GM18519 (cell line): Measurements from ENCODE around the gene ATF3.

Experiments
- ATAC-seq: cut with Tn5 transposase; IDR thresholded peaks from one replicate; pipeline ENCODE4 v1.9.1; 2021; ENCODE audit warnings: mild to moderate bottlenecking, moderate library complexity; ENCODE audit not compliant: unreplicated experiment, low FRiP score

The ATF3 gene

DNA sequence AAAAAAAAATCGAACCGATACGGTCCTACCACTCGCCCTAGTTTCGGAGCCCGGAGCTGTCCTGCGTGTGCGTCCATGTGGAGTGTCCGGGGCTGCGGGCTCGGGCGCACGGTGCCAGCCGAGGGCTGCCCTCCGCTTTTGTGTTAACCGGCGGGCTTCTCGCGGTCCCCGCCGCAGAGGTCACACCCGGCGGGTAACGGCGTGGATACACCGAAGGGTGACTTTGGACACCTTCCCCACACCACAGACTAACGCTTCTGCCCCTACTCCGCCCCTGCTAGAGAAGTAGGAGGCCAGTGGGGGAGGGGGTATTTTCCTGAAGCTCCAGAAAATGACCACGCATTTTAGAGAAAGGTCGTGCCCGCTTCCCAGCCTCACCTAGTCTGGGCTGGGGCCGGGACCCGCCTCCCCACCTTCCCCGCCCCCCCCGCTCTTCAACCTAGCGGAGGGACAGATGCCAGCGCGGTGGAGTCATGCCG, 609 bp upstream of the ATF3 start:
- ATAC-seq, result no peak

DNA sequence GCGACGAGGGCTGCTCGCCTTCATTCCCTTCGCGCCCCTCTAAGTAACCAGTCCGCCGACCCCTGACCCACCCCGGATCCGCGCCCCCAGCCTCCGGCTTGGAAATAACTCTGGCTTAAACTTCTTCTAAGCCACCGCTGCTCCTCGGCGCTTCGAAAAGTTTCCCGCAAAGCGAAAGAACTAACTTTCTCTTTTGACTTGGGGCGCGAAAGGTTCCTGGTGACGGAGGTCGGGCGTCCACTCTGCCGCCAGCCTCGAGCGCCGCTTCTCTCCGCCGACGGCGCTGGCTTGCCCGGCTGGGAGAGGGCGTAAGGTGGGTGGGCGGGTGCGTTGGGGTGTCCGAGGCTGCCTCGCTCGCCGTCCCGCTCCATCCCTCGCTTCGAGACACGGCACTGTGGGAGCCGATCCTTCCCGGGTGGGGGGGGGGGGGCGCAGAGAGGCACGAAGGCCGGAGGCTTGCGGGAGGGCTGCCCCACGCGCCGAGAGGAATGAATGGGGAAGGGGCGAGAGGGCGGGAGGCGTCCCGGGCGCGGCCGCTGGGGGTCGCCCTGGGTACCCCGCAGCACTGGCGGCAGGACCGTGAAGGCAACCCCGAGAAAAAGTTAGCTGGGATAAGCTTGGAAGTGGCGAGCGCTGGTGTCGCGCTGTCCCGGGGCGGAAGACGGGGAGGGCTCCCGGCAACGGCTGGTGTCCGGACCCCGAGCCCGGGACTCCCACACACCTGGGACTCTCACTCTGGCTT, 569 bp downstream of the ATF3 start:
- peak; percentile 1 for ATAC-seq

DNA sequence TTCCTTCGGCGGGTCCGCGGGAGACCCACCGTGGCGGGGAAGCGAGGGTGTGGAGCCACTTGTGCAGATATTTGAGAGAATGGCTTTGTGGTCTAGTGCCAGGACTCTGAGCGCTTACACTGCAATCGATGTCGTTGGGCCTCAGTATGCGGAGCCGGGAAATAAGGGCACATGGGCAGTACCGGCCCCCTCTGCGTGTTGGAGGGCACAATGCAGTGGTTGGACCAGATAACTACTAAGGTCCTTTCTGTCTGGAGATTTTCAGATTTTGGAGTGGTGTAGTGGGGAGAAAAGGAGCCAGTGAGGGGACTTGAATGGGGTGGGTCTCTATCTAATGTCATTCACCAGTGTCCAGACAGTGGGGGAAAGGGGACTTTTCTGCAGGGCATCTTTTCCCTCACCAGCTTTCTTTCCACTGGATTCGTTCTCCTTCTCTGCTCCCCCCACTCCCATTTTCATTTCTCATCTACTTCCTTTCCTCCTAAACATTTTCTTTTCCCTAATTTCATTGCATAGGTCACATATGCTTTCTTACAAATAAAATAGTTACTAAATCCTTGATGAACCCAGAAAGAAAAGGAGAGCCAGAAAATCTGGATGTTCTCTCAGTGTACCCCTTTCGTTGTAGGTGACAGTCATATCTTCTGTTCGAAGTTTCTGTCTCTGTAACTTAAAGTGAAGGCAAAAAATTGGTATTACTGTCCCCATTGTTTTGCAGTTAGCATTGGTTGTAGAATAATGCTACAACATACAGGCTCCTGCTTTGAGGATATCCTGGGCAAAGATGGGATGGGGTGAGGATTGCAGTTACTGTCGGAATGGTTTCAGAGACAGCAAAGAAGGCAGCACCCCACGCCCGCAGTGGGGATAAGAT, 1.4 kb downstream of the ATF3 start:
- ATAC-seq, result no peak

DNA sequence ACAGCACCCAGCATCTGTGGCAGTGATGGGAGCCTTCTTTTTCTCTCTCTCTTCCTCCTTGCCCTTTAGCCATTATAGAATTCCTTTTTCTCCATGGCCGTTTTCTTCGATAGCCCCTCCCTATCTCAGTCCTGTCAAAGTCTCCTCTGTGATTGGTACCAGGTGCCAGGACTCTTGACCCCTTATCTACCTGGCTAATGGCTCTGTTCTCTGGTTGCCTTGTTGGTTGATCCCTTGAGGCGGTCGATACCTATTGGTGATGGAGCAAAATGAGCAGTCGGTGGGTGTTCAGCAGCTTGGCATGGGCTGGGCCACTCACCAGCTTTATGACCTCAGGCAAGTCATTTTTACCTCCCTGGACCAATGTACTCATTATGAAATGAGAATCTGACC, 2.0 kb downstream of the ATF3 start:
- no peak for ATAC-seq

DNA sequence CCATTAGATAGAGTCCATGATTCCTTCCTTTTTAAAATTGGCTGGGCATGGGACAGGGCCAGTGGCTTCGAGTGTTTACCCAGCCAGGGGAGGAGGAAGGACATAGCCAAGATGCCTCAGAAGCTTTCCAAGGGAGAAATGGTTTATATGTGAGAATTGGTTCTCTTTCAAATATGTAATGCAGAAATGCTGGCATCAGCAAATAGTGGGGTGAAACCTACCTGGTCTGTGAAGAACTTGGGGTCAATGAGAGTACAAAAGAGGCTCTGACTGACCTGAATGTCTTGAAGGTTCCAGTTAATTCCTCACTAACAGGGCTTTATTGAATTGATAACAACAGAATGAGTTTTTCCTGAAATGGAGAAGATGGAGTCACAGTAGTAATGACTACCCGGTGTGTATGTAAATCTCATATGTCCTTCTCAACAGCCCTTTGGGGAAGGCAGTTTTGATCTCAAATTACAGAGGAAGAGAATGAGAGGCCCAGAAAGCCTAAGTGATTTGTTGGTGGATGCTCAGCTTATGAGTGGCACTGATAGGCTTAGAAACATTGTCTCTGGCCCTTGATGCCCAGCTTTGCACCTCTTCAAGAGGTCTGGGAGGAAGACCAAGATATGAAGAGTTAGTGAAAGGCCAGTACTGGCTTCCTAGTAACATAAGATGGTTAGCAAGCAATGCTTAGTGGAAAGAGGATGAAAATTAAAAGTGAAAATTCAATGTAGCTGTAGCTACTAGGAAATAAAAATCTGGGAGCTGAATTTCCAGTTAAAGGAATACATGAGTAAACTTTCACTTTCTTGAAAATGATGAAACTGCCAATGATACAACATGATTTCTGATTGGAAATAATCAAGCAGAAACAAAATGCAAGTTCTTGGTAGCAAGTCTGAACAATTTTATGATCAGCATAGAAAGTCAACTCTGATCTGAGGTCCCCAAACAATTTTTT, 2.7 kb downstream of the ATF3 start:
- ATAC-seq, result no peak

DNA sequence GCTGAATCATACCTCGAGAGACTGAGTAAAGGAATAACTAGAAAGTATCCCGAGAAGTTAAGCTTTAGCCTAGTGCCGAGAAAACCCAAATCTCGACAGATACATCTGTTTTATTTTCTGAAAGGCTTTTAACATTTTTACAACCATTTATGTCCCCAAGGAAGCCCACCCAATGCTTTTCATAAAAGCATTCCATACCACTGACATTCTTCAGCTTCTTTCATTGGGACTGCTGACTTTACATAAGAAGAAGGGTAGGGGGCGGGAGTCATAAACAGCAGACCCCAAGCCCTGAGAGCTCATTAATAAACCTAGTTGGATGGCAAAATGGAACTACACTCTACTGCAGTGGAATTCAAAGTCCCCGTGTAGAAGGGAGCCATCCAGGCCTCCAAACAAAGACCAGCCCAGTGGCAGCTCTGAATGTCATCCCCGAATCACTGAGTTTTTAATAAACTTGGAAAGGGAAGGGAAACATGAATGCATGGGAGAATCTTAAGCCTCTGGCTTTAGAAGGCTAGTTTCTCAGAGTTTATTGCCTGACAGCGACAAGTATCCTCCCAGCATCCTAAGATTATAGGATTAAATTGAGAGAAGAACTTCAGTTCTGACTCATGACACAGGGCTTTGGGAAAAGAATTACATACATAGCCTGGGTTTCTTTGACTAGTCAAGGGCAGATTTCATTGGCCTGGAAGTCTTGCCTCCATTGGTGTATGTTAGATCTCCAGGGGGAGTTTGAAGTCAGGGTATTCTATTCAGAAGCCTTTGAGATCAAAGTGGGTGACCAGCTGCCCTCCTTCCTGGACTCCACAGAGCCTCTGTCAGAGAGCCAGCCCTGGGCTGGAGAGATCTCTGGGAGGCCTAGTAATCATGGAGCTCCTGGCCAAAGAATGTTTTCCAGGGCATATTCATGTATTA, 3.7 kb downstream of the ATF3 start:
- ATAC-seq, result no peak

DNA sequence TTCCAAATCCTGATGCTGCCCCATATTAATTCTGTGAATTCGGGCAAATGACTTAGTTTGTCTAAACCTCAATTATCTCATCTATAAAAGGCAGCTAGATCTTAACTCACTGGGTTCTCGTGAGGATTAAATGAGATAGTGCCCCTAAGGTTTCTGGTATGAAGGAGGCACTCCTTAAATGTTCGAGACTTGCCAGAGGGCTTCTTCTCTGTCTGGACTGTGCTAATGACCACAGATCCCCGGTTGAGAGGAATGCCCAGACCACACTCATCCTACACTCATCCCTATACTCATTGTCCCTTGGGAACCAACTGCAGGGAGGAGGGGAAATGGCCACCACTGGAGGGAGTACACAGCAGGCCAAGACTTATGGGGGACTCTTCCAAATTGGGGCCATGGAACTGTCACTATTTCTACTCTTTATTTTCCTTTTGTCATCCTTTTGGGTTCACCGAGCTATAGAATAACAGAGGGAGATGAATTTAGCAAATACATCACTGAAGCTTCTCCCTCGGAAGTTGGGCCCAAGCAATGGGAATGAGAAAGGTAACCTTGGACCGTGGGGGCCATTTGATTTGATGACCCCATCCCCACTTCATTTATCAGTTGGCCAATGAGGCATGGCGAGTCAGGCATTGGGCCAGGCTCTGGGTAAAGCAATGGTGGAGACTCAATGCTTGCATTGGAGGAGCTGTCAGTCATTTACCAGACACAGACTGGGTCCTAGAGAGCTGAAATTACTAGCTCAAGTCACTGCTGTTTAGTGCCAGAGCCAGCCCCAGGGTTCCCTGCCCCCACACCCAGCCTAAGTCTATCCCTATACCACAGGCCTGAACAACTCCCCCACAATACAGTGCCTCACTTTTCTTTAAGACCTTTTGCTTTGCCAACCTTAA, 5.1 kb downstream of the ATF3 start:
- no peak for ATAC-seq

DNA sequence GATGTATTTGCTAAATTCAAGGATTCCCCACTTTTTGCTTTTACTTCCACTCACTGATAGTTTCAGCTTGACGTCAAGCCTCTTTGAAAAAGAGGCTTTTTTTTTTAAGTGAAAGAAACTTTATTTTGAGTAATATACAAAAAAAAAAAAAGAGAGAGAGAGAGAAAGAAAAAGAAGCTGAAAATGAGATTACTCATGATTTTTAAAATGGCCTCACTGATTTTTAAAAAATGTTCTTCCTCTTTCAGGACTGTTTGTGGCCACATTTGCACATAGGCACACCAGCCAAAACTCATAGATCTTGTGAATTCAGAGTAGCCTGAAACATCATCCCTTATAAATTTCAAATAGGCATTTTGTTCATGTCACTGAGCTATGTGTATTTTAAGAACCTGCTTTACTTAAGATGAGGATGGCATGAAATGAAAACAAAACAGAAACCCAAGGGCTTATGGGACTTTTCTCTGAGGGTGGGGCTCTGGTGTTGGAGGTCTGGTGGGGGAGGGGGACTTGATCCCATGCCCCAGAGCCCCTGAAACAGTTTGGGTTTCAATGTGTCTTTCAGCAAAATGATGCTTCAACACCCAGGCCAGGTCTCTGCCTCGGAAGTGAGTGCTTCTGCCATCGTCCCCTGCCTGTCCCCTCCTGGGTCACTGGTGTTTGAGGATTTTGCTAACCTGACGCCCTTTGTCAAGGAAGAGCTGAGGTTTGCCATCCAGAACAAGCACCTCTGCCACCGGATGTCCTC, 6.1 kb downstream of the ATF3 start:
- no peak for ATAC-seq

DNA sequence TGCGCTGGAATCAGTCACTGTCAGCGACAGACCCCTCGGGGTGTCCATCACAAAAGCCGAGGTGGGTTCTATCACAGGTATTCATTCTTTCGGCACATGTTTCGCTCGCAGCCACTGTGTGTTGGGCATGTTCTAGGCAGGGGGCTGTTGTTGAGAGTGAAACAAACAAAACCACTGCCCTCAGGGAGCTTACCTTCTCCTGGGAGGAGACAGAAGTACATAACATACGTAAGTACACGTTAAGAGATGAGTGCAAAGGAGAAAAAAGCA, 6.6 kb downstream of the ATF3 start:
- ATAC-seq, result no peak

DNA sequence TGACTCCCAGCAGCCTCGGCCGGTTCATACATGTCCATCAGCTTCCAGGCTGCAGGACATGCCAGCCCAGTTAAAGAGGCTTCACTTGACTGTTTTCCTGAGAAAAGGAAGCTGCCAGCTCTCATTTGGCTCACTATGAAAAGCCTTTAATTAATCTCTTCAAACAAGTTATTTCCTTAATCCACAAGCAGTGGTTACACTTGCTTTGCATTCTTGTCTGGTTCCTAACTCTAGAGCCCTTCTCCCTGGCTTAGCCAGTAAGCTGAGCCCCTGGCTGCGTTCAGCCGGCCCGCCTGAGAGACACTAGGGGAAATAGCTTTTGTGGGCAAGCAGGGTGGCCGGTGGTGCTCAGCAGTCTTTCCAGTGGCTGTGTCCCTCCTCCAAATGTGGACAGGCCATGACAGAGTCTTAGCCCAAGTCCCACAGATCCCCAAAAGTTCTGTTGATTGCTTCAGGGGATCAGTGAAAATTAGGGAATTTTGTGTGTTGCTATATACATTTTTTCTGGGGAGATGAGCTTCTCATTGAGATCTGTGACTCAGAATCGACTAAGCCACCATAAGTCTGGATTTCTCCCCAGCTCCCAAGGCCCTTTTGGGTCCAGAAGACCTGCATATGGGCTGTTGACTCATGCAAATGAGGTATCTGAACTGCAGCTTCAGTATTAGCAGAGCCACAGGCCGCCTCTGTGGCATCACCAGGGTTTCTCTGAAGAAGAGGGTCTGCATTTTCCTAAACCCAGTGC, 10.1 kb downstream of the ATF3 start:
- ATAC-seq, result no peak

DNA sequence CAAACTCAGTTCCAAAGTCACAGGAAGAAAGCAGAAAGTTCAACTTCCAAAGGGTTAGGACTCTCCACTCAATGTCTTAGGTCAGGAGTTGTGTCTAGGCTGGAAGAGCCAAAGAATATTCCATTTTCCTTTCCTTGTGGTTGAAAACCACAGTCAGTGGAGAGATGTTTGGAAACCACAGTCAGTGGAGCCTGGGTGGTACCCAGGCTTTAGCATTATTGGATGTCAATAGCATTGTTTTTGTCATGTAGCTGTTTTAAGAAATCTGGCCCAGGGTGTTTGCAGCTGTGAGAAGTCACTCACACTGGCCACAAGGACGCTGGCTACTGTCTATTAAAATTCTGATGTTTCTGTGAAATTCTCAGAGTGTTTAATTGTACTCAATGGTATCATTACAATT, 11.7 kb downstream of the ATF3 start:
- ATAC-seq, result no peak

DNA sequence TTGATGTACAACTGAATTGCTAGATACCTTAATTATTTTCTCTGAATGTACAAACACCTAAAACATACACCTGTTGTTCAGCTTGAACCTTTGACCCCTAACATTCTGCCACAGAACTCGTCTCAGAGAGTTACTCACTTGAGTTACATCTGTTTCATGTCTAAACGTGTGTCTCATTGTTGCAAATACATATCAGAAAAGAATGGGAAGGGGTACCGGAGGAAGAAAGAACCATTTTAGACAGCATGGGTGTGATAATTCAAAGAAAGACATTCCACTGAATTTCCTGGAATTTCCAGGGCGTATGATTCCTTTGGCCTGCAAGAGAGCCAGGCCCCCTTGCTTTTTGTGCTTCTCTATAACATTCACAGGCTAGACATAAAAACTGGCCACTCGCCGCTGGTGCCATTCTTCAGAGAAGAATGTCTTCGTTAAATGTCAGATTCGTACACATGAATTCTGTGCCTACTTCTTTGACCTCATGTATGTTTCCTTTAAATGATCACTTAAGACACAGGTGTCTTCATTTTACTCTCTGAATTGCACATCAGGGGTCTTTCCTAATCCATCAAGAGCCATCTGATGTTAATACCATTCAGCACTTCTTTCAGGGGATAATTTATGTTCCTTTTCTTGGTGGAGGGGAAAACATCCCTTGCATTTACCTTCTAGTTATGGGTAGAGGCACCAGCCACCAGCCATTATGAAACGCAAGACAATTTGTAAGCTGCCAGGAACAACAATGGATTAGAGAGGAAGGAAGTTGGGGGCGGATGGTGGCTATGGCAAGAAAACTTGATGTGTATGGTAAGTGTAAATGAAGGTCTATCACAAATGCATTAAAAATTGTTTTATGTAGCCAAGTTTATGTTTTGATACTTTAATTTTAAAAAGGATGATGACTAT, 12.7 kb downstream of the ATF3 start:
- no peak for ATAC-seq

DNA sequence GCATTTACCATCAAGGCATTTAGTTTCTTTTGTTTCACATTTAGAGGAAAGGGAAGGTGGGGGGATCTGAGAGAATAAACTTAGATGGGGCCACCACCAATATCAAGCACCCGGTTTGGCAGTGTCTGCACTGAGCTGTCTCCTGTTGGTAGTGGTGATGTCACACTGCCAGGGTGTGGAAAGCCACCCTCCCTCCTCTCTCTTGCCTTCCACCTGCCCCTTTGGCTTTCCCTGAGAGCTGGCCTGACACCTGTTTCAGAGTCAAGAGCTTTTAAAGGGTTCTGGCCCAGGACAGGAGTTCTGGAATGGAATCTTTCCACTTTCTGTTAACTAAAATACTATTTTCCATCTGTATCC, 13.4 kb downstream of the ATF3 start:
- ATAC-seq, result no peak

DNA sequence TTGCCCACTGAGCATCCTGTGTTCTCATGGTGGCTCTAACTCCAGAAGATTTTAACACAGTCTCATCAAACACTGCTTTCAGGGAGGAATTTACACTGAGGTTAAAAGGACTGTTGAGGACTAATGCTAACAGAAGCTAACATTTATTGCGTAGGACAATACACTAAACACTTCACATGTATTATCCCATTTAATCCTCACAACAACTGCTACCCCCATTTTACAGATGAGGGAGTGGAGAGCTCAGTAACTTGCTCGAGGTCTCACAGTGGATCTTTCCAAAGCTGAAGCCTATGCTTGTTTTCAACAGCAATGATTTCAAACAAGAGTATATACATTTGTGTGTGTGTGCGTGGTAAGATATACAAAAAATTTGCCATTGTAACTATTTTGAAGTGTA, 13.9 kb downstream of the ATF3 start:
- ATAC-seq, result no peak

DNA sequence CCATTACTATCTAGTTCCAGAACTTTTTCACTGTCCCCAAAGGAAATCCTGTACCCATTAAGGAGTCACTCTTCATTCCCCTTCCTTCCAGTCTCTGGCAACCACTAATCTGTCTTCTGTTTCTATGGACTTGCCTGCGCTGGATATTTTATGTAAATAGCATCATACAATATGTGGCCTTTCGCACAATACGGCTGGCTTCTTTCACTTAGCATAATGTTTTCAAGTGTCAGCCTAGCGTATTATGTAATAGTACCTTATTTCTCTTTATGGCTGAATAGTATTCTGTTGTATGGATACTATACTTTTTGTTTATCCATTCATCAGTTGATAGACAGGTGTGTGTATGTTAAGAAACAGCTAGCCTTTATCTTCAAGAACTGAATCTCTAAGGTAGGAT, 14.3 kb downstream of the ATF3 start:
- ATAC-seq, result no peak

DNA sequence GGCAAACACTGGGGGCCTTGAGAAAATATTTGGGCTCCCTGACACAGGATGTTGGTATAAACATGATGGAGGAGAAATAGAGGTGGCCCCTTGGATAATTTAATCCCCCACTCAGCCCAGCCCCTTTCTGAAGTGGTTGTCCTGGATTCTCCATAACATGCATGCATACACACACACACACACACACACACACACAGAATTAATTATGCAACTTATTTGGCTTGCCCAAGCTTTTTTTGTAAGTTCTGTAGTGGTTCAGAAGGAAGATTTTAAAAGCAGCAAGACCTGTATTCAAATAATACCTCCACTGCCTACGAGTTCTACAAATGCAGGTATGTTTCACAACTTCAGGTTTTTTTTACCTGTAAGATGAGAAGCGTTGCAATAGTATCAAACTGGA, 15.0 kb downstream of the ATF3 start:
- ATAC-seq, result no peak
